Keratinocyte (primary cell): ENCODE measurements around the gene MYMK. TPM values are rescaled to one million over a fixed set of nuclear protein-coding genes. Genes with fewer than 3 reads are reported as not detected.

Experiments
- DNase-seq: peaks from one replicate; pipeline ENCODE4 v3.0.0-alpha.2; 2011; ENCODE audit warnings: low read depth, missing footprints, low spot score
- FAIRE-seq: peaks from 2 replicates; lab custom pipeline; 2011; peaks lifted over from hg19 to GRCh38; lab: Jason Lieb, UNC
- H2AFZ ChIP-seq: 2 replicates; pipeline ENCODE4 v1.6.0; 2012; ENCODE audit warnings: low read length, control low read depth, inconsistent platforms; ENCODE audit not compliant: control insufficient read depth
- H3K27ac ChIP-seq: 2 replicates; pipeline ENCODE4 v1.5.1; 2011; ENCODE audit warnings: low read length; ENCODE audit not compliant: control insufficient read depth, insufficient read depth
- H3K27me3 ChIP-seq: 3 replicates; pipeline ENCODE4 v1.6.0; 2011; ENCODE audit warnings: low read length; ENCODE audit not compliant: control insufficient read depth, insufficient read depth; ENCODE audit errors: extremely low read depth
- H3K36me3 ChIP-seq, 2 experiments: 2 replicates in 1 of 2; 3 replicates in 1 of 2; pipeline ENCODE4 v1.5.1; 2011; ENCODE audit warnings: low read length in 2 of 2, mild to moderate bottlenecking in 1 of 2; ENCODE audit not compliant: control insufficient read depth in 2 of 2, insufficient read depth in 2 of 2; ENCODE audit errors: extremely low read depth in 1 of 2
- H3K4me1 ChIP-seq: 3 replicates; pipeline ENCODE4 v1.5.1; 2011; ENCODE audit warnings: low read length; ENCODE audit not compliant: control insufficient read depth, insufficient read depth; ENCODE audit errors: extremely low read depth
- H3K4me2 ChIP-seq: 3 replicates; pipeline ENCODE4 v1.6.0; 2011; ENCODE audit warnings: low read depth, low read length; ENCODE audit not compliant: control insufficient read depth, insufficient read depth; ENCODE audit errors: extremely low read depth
- H3K4me3 ChIP-seq, 3 experiments: fragments of 200-600 bp in 1 of 3; sonication (generic) in 1 of 3; 2 replicates in 2 of 3; 3 replicates in 1 of 3; pipeline ENCODE4 v1.5.1; 2011 to 2016; ENCODE audit warnings: low read length in 3 of 3, mild to moderate bottlenecking in 3 of 3, control low read depth in 2 of 3, inconsistent platforms in 1 of 3, low read depth in 1 of 3, mixed read lengths in 1 of 3, mixed run types in 1 of 3, moderate library complexity in 1 of 3; ENCODE audit not compliant: control insufficient read depth in 2 of 3, insufficient read depth in 2 of 3; ENCODE audit errors: extremely low read depth in 1 of 3
- H3K79me2 ChIP-seq: 2 replicates; pipeline ENCODE4 v1.6.0; 2012; ENCODE audit warnings: low read length; ENCODE audit not compliant: control insufficient read depth, insufficient read depth
- H3K9ac ChIP-seq: 3 replicates; pipeline ENCODE4 v1.6.0; 2011; ENCODE audit warnings: low read length; ENCODE audit not compliant: control insufficient read depth, insufficient read depth; ENCODE audit errors: extremely low read depth
- H3K9me1 ChIP-seq: 3 replicates; pipeline ENCODE4 v1.6.0; 2011; ENCODE audit warnings: low read length; ENCODE audit not compliant: control insufficient read depth, insufficient read depth; ENCODE audit errors: extremely low read depth
- H3K9me3 ChIP-seq: 2 replicates; pipeline ENCODE4 v1.5.1; 2012; ENCODE audit warnings: low read depth, low read length; ENCODE audit not compliant: control insufficient read depth
- H4K20me1 ChIP-seq: 3 replicates; pipeline ENCODE4 v1.6.0; 2011; ENCODE audit warnings: low read length; ENCODE audit not compliant: control insufficient read depth, insufficient read depth; ENCODE audit errors: extremely low read depth
- CTCF ChIP-seq, 3 experiments: IDR thresholded peaks in 1 of 3; conservative IDR thresholded peaks in 1 of 3; optimal IDR thresholded peaks in 1 of 3; 2 replicates in 2 of 3; 3 replicates in 1 of 3; pipeline versions ENCODE3 to v1.5.1; 2011; ENCODE audit warnings: low read length in 3 of 3, mild to moderate bottlenecking in 3 of 3, moderate library complexity in 2 of 3, control low read depth in 1 of 3, inconsistent platforms in 1 of 3; ENCODE audit not compliant: insufficient read depth in 2 of 3; ENCODE audit errors: extremely low read depth in 1 of 3
- EZH2 ChIP-seq: IDR thresholded peaks from one replicate; pipeline ENCODE4 v1.6.1; 2012; ENCODE audit warnings: inconsistent platforms, mild to moderate bottlenecking, low read length, moderate library complexity
- dilution Hi-C: fragments of 300-500 bp; cut with MboI; formaldehyde crosslinking; loops from one replicate; pipeline ENCODE4 v1.7.0; 2020; ENCODE audit warnings: low sequenced_read_pairs; ENCODE audit not compliant: extremely low pct_ligation_motif_present
- polyA plus RNA-seq, 5 experiments: library from polyadenylated mRNA; depleted of rRNA in 3 of 5; stranded (reverse) in 3 of 5; stranded (forward) in 1 of 5; unstranded in 1 of 5; fragments of >200 nt; gene quantifications; 1 replicate in 1 of 5; 2 replicates in 3 of 5; 3 replicates in 1 of 5; pipeline versions ENCODE4 v1.2.1 to v1.2.3, GENCODE V29; 2011 to 2012; ENCODE audit warnings: missing spikeins in 2 of 5, low read depth in 1 of 5, low replicate concordance in 1 of 5

The MYMK gene
- polyA plus RNA-seq, 1 donor (not counting 4 experiments of a cell fraction or from before 2014, with no cell fraction given): not detected

DNA sequence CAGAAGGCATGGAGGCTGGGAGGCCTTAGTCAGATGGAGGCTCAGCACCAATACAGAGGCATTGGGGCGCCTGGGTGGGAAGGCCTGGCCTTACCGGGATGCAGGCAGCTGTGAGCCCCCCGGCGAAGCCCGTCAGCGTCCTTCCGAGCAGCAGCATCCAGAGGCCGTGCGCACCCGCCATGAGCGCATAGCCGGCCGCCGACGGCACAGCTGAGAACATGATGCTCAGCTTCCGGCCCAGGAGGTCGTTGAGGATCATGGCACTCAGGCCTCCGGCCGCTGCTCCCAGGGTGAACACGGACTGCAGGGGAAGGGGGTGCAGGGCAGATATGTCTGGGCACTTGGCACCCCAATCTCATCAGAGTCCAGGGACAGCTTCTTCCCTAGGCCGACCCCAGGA, 47.8 kb downstream of the MYMK start:
- Histone ChIP-seq H3K36me3 (peaks cover 21 to 36% of the 10 kb centered on the region in 2 experiments), H3K27me3 (no peaks in the 10 kb centered on the region), H3K9me1 (peaks cover 3% of the 10 kb centered on the region), H3K79me2 (peaks cover 23% of the 10 kb centered on the region), H2AFZ (no peak overlapping the region), H3K4me2 (no peak overlapping the region), H3K9me3 (no peaks in the 10 kb centered on the region), H3K9ac (no peak overlapping the region), H4K20me1 (peaks cover 3% of the 10 kb centered on the region), H3K4me1 (peaks cover 21% of the 10 kb centered on the region), H3K27ac (no peak overlapping the region), H3K4me3 (no peak overlapping the region)
- DNase-seq: no peak
- TF ChIP-seq EZH2: no peak
- TF ChIP-seq CTCF (optimal IDR thresholded peaks at IDR 0.05 in 1 of 3, IDR thresholded peaks at IDR 0.05 in 1 of 3, conservative IDR thresholded peaks at IDR 0.05 in 1 of 3; ENCODE audit: extremely low read depth in 1 of 3, insufficient read depth in 2 of 3, low read length in 3 of 3): no peak
- FAIRE-seq: no peak
- dilution Hi-C loops: no loop called here

GRCh38 chr9:133476036-133476931, 48.5 kb downstream of the MYMK start:
- peaks cover 21 to 40% of the 10 kb centered on the region in 2 experiments for H3K36me3 ChIP-seq
- dilution Hi-C loops: no loop called here

More at GRCh38 chr9:133476036-133476931, 48.5 kb downstream of the MYMK start:
- FAIRE-seq: no peak
- no peak overlapping the region for H3K27ac ChIP-seq
- peaks cover 23% of the 10 kb centered on the region for H3K79me2 ChIP-seq
- peaks cover 21% of the 10 kb centered on the region for H3K4me1 ChIP-seq
- H3K4me2 ChIP-seq: no peak overlapping the region
- no peak overlapping the region for H2AFZ ChIP-seq
- no peak overlapping the region for H3K9ac ChIP-seq
- TF ChIP-seq EZH2 (no peak), CTCF (optimal IDR thresholded peaks at IDR 0.05 in 1 of 3, IDR thresholded peaks at IDR 0.05 in 1 of 3, conservative IDR thresholded peaks at IDR 0.05 in 1 of 3; ENCODE audit: extremely low read depth in 1 of 3, insufficient read depth in 2 of 3, low read length in 3 of 3) (no peak)
- H4K20me1 ChIP-seq: peaks cover 3% of the 10 kb centered on the region
- H3K4me3 ChIP-seq: no peak overlapping the region
- no peaks in the 10 kb centered on the region for H3K9me3 ChIP-seq
- DNase-seq: no peak
- peaks cover 3% of the 10 kb centered on the region for H3K9me1 ChIP-seq
- H3K27me3 ChIP-seq: no peaks in the 10 kb centered on the region
